Heart left ventricle (tissue), 16 donors: ENCODE results near the gene ELANE. TPM values are rescaled to one million over a fixed set of nuclear protein-coding genes. Genes with fewer than 3 reads are reported as not detected.

Source experiments
- ATAC-seq, 4 donors: fragments of 200-7000 bp; cut with Tn5 transposase; one replicate each; pipeline ENCODE4 v1.9.1; 2020 to 2022; ENCODE audit warnings: moderate library complexity in 4 of 4, mild to moderate bottlenecking in 3 of 4, moderate number of reproducible peaks in 1 of 4
- DNase-seq, 5 donors: peaks; one replicate each; pipeline ENCODE4 v3.0.0-alpha.2; 2020
- H3K27ac ChIP-seq, 12 donors: fragments of 200-600 bp; sonication (generic) in 4 of 12; one replicate each; pipeline versions ENCODE4 v1.5.0 to v1.8.0; 2016 to 2022; ENCODE audit warnings: mild to moderate bottlenecking in 2 of 12
- H3K27me3 ChIP-seq, 9 donors: fragments of 200-600 bp; sonication (generic) in 2 of 9; one replicate each; pipeline versions ENCODE4 v1.5.1 to v1.8.0; 2016 to 2022; ENCODE audit warnings: mild to moderate bottlenecking in 3 of 9
- H3K36me3 ChIP-seq, 9 donors: fragments of 200-600 bp; sonication (generic) in 2 of 9; one replicate each; pipeline versions ENCODE4 v1.5.0 to v1.8.0; 2018 to 2022; ENCODE audit warnings: mild to moderate bottlenecking in 2 of 9
- H3K4me1 ChIP-seq, 12 donors: fragments of 200-600 bp; sonication (generic) in 4 of 12; one replicate each; pipeline versions ENCODE4 v1.5.0 to v1.8.0; 2016 to 2022; ENCODE audit warnings: mild to moderate bottlenecking in 3 of 12
- H3K4me3 ChIP-seq, 12 donors: fragments of 200-600 bp; sonication (generic) in 4 of 12; one replicate each; pipeline versions ENCODE4 v1.5.0 to v1.8.0; 2017 to 2022; ENCODE audit warnings: mild to moderate bottlenecking in 9 of 12, moderate library complexity in 4 of 12
- H3K9me3 ChIP-seq, 12 donors: fragments of 200-600 bp; sonication (generic) in 4 of 12; one replicate each; pipeline versions ENCODE4 v1.5.0 to v1.8.0; 2016 to 2022; ENCODE audit warnings: mild to moderate bottlenecking in 1 of 12
- CTCF ChIP-seq, 12 donors: fragments of 200-600 bp; sonication (generic) in 4 of 12; IDR thresholded peaks; one replicate each; pipeline versions ENCODE4 v1.5.0 to v1.8.0; 2018 to 2022; ENCODE audit warnings: antibody characterized with exemption in 12 of 12, mild to moderate bottlenecking in 5 of 12
- POLR2A ChIP-seq, 2 donors: fragments of 450-650 bp; IDR thresholded peaks; one replicate each; pipeline ENCODE4 v1.6.1; 2017; ENCODE audit warnings: antibody characterized with exemption in 2 of 2, mild to moderate bottlenecking in 2 of 2, moderate library complexity in 2 of 2
- WGBS, 4 donors: extraction: QIAGEN DNeasy Blood & Tissue Kit in 2 of 4; methylation state at CpG; one replicate each; pipeline versions ENCODE4 v1.1.5 to v1.1.7; 2013 to 2018; 5-methylcytosine and 5-hydroxymethylcytosine counted together
- intact Hi-C, 10 donors: fragments of 100-400 bp; cut with DNase I; formaldehyde crosslinking; loops; one replicate each; pipeline versions ENCODE4 v1.11.1 to v1.14.2; 2022
- polyA plus RNA-seq, 2 donors: library from polyadenylated mRNA; stranded (reverse); fragments of 200-250 nt; gene quantifications; one replicate each; pipeline ENCODE4 v1.2.3, GENCODE V29; 2013
- total RNA-seq, 9 donors: library from RNA; depleted of rRNA in 2 of 9; stranded (reverse); fragments of >200 nt in 2 of 9; fragmentation: NEBNext Ultra II Directional in 3 of 9; extraction: Animal tissue kit (Norgen Biotek cat#: 25700) in 3 of 9; gene quantifications; one replicate each; pipeline versions ENCODE4 v1.1.0 to v1.2.4, GENCODE V29; 2016 to 2023
- donor health status: ischemic (EF 13 %, LVEDD 7.1; RV severe dilation, severe dysfunction).
- donor health status: healthy with polysubstance abuse.
- donor health status: DM: no; HTN: yes; CAD: no.
- donor health status: DM: no; HTN: no; CAD: no.
- donor health status: ischemic (EF 25% LVEDD 6.9; RV normal size, moderate dysfunction).
- donor health status: ischemic (EF 25% LVEDD 5.7; RV mildly dilated, moderate dysfunction).
- donor health status: healthy.
- donor health status: DM: yes; HTN: yes; CAD: no.
- donor health status: ischemic (EF 35%, LVEDD 5.7; RV mildly dilated, moderate dysfunction).
- donor health status: nonischemic (EF 11% LVEDD 7.7; RV severe dilation, severe dysfunction).
- donor health status: DM: yes; HTN: yes; CAD: no.
- donor health status: PGD.
- donor health status: ischemic (EF 29% LVEDD 5.4; RV normal size, mild dysfunction).
- donor health status: nonischemic (EF 23%, LVEDD 6.1; RV moderate dilation, normal function).

The ELANE gene
- total and polyA plus RNA-seq, 11 donors, result 0.42 to 1.8 (median 1.2) TPM; not detected in 5

- peak in 1 of 4 donors; percentile 2 for ATAC-seq
- 5 to 6% (median 5%) methylated on average over 21 to 27 of the region's 27 CpGs for WGBS, 4 donors
- no peak for TF ChIP-seq CTCF (IDR thresholded peaks at IDR 0.05)
- TF ChIP-seq POLR2A (IDR thresholded peaks at IDR 0.05), result no peak
- Histone ChIP-seq H3K27me3 (no peaks in the 10 kb centered on the region), H3K36me3 (peaks cover 0 to 40% (median 20%) of the 10 kb centered on the region in 9 donors), H3K27ac (peak overlapping the region; percentile 83 to 98 (median 93)), H3K9me3 (no peaks in the 10 kb centered on the region), H3K4me1 (peaks cover 0 to 16% (median 6%) of the 10 kb centered on the region in 12 donors), H3K4me3 (peak overlapping the region; percentile 50 to 95 (median 88))
- intact Hi-C loops, result loop anchor here in 1 of 10 donors (2.0 kb wide), 1 partner anchor 28 kb away; no protein-coding TSS in a partner anchor
- no peak for DNase-seq
Observed at GRCh38 chr19:892243-892893, 40.3 kb downstream of the ELANE start.

GRCh38 chr19:892894-893689 lies 41.0 kb downstream of the ELANE start, which contains the start of the genes MED16 and RNU6-9:
Gene MED16, minus strand, starts transcription at chr19:893187. Its CDS starts 2,056 bp downstream, at chr19:891131.
Gene RNU6-9, plus strand, starts transcription at chr19:893484.
- Histone ChIP-seq H3K27me3 (no peaks in the 10 kb centered on the region), H3K4me1 (peaks cover 0 to 16% (median 6%) of the 10 kb centered on the region in 12 donors), H3K36me3 (peaks cover 0 to 38% (median 18%) of the 10 kb centered on the region in 9 donors), H3K4me3 (peak within 1 kb of the TSS; percentile 50 to 95 (median 88)), H3K27ac (peak within 1 kb of the TSS; percentile 83 to 98 (median 93)), H3K9me3 (no peaks in the 10 kb centered on the region)
- intact Hi-C loops, result loop anchor here in 1 of 10 donors (2.0 kb wide), 1 partner anchor 28 kb away; no protein-coding TSS in a partner anchor
- DNase-seq, result peak; percentile 91 to 95 (median 93)
- WGBS, 4 donors, result 1% methylated on average over 37 to 69 of the region's 69 CpGs
- TF ChIP-seq CTCF (IDR thresholded peaks at IDR 0.05), result no peak
- peak in 1 of 2 donors; percentile 70 for TF ChIP-seq POLR2A (IDR thresholded peaks at IDR 0.05)
- ATAC-seq, result peak; percentile 95 to 99 (median 97)

DNA sequence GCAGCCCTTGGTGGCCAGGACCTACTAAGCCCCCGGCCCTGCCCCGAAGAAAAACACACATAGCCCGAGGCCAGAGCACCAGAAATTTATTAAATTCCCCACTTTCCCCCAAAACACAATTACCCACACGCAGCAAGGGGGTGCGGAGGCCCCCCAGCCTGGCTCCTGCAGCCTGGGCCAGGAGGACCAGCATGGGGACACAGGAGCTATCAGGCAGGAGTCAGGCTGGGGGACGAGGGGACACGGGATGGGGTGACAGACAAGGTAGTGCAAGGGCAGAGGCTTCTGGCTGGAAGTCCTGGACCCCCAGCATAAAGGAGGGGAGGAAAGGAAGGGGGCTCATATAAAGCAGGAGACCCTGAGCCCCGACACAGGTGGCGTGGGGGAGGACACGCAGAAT lies 44.3 kb downstream of the ELANE start:
- Histone ChIP-seq H3K27me3 (no peaks in the 10 kb centered on the region), H3K4me3 (no peak overlapping the region), H3K9me3 (no peaks in the 10 kb centered on the region), H3K36me3 (peaks cover 0 to 29% (median 13%) of the 10 kb centered on the region in 9 donors), H3K4me1 (peaks cover 0 to 16% (median 5%) of the 10 kb centered on the region in 12 donors), H3K27ac (no peak overlapping the region)
- no peak for ATAC-seq
- TF ChIP-seq POLR2A (IDR thresholded peaks at IDR 0.05) (no peak), CTCF (IDR thresholded peaks at IDR 0.05) (no peak)
- DNase-seq, result no peak
- intact Hi-C loops, result no loop called here
- 83 to 98% (median 97%) methylated on average over 8 to 10 of the region's 10 CpGs for WGBS, 4 donors

- 91 to 94% (median 93%) methylated on average over 11 of the region's 11 CpGs for WGBS, 4 donors
- DNase-seq, result no peak
- Histone ChIP-seq H3K4me1 (peaks cover 0 to 11% (median 4%) of the 10 kb centered on the region in 12 donors), H3K9me3 (no peaks in the 10 kb centered on the region), H3K27ac (no peak overlapping the region), H3K4me3 (no peak overlapping the region), H3K27me3 (no peaks in the 10 kb centered on the region), H3K36me3 (peaks cover 0 to 35% (median 14%) of the 10 kb centered on the region in 9 donors)
- intact Hi-C loops, result no loop called here
- no peak for TF ChIP-seq POLR2A (IDR thresholded peaks at IDR 0.05)
- no peak for TF ChIP-seq CTCF (IDR thresholded peaks at IDR 0.05)
- no peak for ATAC-seq
Observed at GRCh38 chr19:896999-897398, 44.9 kb downstream of the ELANE start.
